ENCODE measurements around the gene INKA1.

DNA sequence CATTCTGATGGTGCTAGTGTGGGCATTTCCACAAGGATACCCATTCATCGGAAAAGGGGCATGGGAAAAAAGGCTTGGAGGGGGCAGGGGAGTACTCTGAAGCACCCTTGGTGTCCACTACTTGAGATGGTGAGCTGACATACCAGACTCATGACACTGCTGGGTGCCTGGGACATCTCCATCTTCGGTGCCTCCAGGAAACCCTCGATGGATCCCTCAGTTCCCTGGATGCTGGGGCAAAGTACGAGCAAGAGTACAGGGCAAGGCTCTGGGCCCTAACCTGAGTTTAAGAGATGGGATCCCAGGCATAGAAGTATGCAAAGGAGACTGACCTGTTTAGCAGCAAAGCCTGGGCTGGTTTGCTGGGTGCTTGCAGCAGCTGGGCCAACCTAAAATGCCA lies 11.5 kb upstream of the INKA1 start:
- TF ChIP-seq, protein P1, sequence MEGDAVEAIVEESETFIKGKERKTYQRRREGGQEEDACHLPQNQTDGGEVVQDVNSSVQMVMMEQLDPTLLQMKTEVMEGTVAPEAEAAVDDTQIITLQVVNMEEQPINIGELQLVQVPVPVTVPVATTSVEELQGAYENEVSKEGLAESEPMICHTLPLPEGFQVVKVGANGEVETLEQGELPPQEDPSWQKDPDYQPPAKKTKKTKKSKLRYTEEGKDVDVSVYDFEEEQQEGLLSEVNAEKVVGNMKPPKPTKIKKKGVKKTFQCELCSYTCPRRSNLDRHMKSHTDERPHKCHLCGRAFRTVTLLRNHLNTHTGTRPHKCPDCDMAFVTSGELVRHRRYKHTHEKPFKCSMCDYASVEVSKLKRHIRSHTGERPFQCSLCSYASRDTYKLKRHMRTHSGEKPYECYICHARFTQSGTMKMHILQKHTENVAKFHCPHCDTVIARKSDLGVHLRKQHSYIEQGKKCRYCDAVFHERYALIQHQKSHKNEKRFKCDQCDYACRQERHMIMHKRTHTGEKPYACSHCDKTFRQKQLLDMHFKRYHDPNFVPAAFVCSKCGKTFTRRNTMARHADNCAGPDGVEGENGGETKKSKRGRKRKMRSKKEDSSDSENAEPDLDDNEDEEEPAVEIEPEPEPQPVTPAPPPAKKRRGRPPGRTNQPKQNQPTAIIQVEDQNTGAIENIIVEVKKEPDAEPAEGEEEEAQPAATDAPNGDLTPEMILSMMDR (conservative IDR thresholded peaks at IDR 0.05; ENCODE audit: low read length): no peak
- TF ChIP-seq EZH2phosphoT487 (IDR thresholded peaks at IDR 0.05; ENCODE audit: borderline replicate concordance, low read depth, low read length): no peak
